22Rv1 (cell line): Measurements from ENCODE around the gene HDHD3.

Experiments used
- ZFX ChIP-seq: fragments of 450-650 bp; IDR thresholded peaks from 2 replicates; pipeline ENCODE4 v1.6.1; 2017; ENCODE audit warnings: antibody characterized with exemption, borderline replicate concordance
- TF ChIP-seq, protein P1 (sequence below): fragments of 450-650 bp; IDR thresholded peaks from 2 replicates; pipeline ENCODE4 v1.5.1; 2017; ENCODE audit warnings: mild to moderate bottlenecking

DNA sequence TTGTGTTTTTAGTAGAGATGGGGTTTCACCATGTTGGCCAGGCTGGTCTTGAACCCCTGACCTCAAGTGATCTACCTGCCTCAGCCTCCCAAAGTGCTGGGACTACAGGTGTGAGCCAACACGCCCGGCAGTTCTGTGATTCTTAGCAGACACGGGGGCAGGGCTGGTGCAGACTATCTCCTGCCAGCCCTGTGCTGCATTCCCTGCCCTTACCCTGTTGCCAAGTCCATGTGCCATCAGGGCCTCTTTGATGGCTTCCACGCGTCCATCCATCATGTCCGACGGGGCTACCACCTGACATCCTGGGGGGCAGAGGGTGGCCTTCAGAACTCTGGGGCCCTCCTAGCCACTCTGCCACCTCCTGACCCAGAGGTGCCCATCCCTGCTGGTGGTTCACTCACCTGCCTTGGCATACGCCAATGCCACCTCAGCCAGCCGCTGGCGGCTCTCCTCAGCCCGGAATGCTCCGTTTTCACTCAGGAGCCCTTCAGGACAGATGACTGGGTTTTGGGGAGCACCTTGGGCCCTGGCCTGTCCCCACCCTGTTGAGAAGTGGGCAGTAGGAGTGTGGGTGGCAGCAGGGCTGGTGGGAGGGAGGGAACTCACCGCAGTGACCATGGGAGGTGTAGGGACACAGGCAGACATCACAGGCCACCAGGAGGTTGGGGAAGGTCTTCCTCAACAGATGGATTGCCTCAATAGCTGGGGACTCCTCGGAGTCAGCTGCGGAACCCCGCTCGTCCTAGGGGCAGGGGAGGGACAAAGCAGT, 13.6 kb upstream of the HDHD3 start:
- TF ChIP-seq, protein P1, sequence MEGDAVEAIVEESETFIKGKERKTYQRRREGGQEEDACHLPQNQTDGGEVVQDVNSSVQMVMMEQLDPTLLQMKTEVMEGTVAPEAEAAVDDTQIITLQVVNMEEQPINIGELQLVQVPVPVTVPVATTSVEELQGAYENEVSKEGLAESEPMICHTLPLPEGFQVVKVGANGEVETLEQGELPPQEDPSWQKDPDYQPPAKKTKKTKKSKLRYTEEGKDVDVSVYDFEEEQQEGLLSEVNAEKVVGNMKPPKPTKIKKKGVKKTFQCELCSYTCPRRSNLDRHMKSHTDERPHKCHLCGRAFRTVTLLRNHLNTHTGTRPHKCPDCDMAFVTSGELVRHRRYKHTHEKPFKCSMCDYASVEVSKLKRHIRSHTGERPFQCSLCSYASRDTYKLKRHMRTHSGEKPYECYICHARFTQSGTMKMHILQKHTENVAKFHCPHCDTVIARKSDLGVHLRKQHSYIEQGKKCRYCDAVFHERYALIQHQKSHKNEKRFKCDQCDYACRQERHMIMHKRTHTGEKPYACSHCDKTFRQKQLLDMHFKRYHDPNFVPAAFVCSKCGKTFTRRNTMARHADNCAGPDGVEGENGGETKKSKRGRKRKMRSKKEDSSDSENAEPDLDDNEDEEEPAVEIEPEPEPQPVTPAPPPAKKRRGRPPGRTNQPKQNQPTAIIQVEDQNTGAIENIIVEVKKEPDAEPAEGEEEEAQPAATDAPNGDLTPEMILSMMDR: no peak
- TF ChIP-seq ZFX: no peak
